Naive B cell (primary cell): ENCODE measurements around the gene GTF2IRD1. TPM values are rescaled to one million over a fixed set of nuclear protein-coding genes. Genes with fewer than 3 reads are reported as not detected.

Source experiments
- ATAC-seq, 2 donors: fragments of 150-1000 bp; cut with Tn5 transposase; 2 replicates each; pipeline ENCODE4 v1.10.0; 2021; ENCODE audit warnings: low read depth in 2 of 2, mild to moderate bottlenecking in 2 of 2, moderate library complexity in 2 of 2
- DNase-seq: peaks from one replicate; pipeline ENCODE4 v3.0.0; 2022
- H3K27ac Mint-ChIP-seq, 6 donors: one replicate each; pipeline ENCODE4 v1.8.0; 2020 to 2022; ENCODE audit warnings: mild to moderate bottlenecking in 6 of 6, mixed read lengths in 6 of 6, moderate library complexity in 5 of 6, inconsistent platforms in 2 of 6
- H3K27me3 Mint-ChIP-seq, 3 donors: one replicate each; pipeline ENCODE4 v1.8.0; 2021 to 2022; ENCODE audit warnings: mixed read lengths in 3 of 3, mild to moderate bottlenecking in 1 of 3
- H3K36me3 Mint-ChIP-seq, 2 donors: one replicate each; pipeline ENCODE4 v1.8.0; 2020 to 2022; ENCODE audit warnings: mixed read lengths in 2 of 2, inconsistent platforms in 1 of 2, mild to moderate bottlenecking in 1 of 2
- H3K4me1 Mint-ChIP-seq, 3 donors: one replicate each; pipeline ENCODE4 v1.8.0; 2020 to 2022; ENCODE audit warnings: mixed read lengths in 3 of 3, inconsistent platforms in 1 of 3, mild to moderate bottlenecking in 1 of 3, moderate library complexity in 1 of 3
- H3K4me3 Mint-ChIP-seq, 8 donors: one replicate each; pipeline ENCODE4 v1.8.0; 2020 to 2022; ENCODE audit warnings: mild to moderate bottlenecking in 8 of 8, mixed read lengths in 8 of 8, moderate library complexity in 8 of 8, inconsistent platforms in 2 of 8
- H3K9me3 Mint-ChIP-seq, 7 donors: one replicate each; pipeline ENCODE4 v1.8.0; 2020 to 2022; ENCODE audit warnings: mixed read lengths in 7 of 7, mild to moderate bottlenecking in 5 of 7, inconsistent platforms in 2 of 7, moderate library complexity in 1 of 7
- polyA plus RNA-seq, 6 donors: library from polyadenylated mRNA; unstranded; fragments of 300-500 nt; fragmentation: Illumina TruSeq; gene quantifications; one replicate each; pipeline ENCODE4 v1.2.3, GENCODE V29; 2021; ENCODE audit warnings: low read depth in 6 of 6

The GTF2IRD1 gene
- polyA plus RNA-seq, 6 donors from 2014 or later: 0.29 TPM; not detected in 5

- DNase-seq: no peak
- ATAC-seq: no peak
- Mint-ChIP-seq H3K9me3 (no peaks in the 10 kb centered on the region), H3K4me1 (peaks cover 8 to 14% (median 12%) of the 10 kb centered on the region in 3 donors), H3K27me3 (peaks cover 0 to 10% (median 0%) of the 10 kb centered on the region in 3 donors), H3K27ac (peak overlapping the region in 2 of 6 donors; percentile 7 to 58), H3K4me3 (peak overlapping the region in 1 of 8 donors; percentile 47), H3K36me3 (no peaks in the 10 kb centered on the region)
These were observed 11.5 kb downstream of the GTF2IRD1 start for GRCh38 chr7:74464931-74465886.

- H3K27ac Mint-ChIP-seq: peak overlapping the region in 2 of 6 donors; percentile 15 to 60
These were observed 12.6 kb downstream of the GTF2IRD1 start for GRCh38 chr7:74466196-74466813.

DNA sequence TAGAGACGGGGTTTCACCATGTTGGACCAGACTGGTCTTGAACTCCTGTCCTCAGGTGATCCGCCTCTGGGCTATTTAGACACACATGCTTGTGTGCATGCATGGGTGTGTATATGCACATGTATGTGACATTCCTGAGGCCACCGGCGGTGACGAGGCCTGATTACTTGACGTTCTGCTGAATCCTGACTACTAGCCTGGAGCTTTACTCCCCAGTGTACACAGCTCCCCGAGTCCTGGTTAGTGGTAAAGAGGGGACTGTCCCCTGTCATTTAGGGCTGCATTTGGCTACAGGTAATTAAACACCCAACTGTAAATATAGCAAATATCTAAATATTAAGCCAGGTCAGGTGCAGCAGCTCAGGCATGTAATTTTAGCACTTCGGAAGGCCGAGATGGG lies 14.2 kb downstream of the GTF2IRD1 start:
- H3K4me1 Mint-ChIP-seq: peaks cover 6 to 10% (median 8%) of the 10 kb centered on the region in 3 donors
- no peaks in the 10 kb centered on the region for H3K36me3 Mint-ChIP-seq
- peaks cover 0 to 5% (median 0%) of the 10 kb centered on the region in 3 donors for H3K27me3 Mint-ChIP-seq
- H3K27ac Mint-ChIP-seq: peak overlapping the region in 1 of 6 donors; percentile 16
- ATAC-seq (no peak), DNase-seq (no peak)
- no peaks in the 10 kb centered on the region for H3K9me3 Mint-ChIP-seq
- H3K4me3 Mint-ChIP-seq: no peak overlapping the region

More at GRCh38 chr7:74466196-74466813, 12.6 kb downstream of the GTF2IRD1 start:
- peaks cover 8 to 14% (median 12%) of the 10 kb centered on the region in 3 donors for H3K4me1 Mint-ChIP-seq
- H3K27me3 Mint-ChIP-seq: peaks cover 0 to 10% (median 0%) of the 10 kb centered on the region in 3 donors
- H3K4me3 Mint-ChIP-seq: peak overlapping the region in 1 of 8 donors; percentile 21
- no peaks in the 10 kb centered on the region for H3K36me3 Mint-ChIP-seq
- DNase-seq: no peak
- no peak for ATAC-seq
- H3K9me3 Mint-ChIP-seq: no peaks in the 10 kb centered on the region

DNA sequence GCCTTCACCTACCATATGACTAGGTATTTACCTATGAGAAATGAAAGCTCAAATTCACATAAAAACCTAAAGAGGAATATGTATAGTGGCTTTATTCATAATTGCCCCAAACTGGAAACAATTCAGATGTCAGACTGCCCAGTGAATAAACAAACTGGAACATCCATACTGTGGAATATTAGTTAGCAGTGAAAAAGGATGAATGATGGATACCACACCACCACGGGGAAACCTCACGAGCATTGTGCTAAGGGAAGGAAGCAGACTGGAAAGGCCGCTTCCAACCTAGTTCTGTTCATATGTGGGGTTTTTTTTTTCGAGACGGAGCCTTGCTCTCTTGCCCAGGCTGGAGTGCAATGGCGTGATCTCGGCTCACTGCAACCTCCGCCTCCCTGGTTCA lies 16.8 kb downstream of the GTF2IRD1 start:
- Mint-ChIP-seq H3K4me1 (peaks cover 0 to 4% (median 3%) of the 10 kb centered on the region in 3 donors), H3K9me3 (no peaks in the 10 kb centered on the region), H3K27me3 (no peaks in the 10 kb centered on the region), H3K27ac (no peak overlapping the region), H3K4me3 (no peak overlapping the region), H3K36me3 (no peaks in the 10 kb centered on the region)
- DNase-seq (no peak), ATAC-seq (no peak)

DNA sequence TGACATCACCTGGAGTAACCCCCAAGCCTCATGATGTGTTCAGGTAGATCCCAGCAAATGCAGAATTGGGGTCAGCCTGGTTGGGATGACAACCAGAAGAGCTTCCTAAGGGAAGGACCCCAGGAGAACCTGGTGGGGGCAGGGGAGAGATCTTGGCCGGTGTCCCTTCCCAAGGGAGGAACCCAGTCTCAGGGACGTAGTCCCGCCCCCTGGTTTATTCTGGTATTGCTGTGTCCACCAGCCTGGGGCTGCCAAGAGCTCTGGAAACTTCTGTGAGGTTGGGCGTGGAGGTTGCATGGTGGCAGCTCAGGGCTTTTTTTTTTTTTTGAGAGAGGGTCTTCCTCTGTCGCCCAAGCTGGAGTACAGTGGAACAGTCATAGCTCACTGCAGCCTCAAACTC lies 19.4 kb downstream of the GTF2IRD1 start:
- peaks cover 3 to 5% (median 4%) of the 10 kb centered on the region in 3 donors for H3K4me1 Mint-ChIP-seq
- no peaks in the 10 kb centered on the region for H3K9me3 Mint-ChIP-seq
- no peaks in the 10 kb centered on the region for H3K36me3 Mint-ChIP-seq
- ATAC-seq: no peak
- no peak overlapping the region for H3K27ac Mint-ChIP-seq
- no peak for DNase-seq
- peaks cover 0 to 3% (median 0%) of the 10 kb centered on the region in 3 donors for H3K27me3 Mint-ChIP-seq
- peak overlapping the region in 1 of 8 donors; percentile 50 for H3K4me3 Mint-ChIP-seq

DNA sequence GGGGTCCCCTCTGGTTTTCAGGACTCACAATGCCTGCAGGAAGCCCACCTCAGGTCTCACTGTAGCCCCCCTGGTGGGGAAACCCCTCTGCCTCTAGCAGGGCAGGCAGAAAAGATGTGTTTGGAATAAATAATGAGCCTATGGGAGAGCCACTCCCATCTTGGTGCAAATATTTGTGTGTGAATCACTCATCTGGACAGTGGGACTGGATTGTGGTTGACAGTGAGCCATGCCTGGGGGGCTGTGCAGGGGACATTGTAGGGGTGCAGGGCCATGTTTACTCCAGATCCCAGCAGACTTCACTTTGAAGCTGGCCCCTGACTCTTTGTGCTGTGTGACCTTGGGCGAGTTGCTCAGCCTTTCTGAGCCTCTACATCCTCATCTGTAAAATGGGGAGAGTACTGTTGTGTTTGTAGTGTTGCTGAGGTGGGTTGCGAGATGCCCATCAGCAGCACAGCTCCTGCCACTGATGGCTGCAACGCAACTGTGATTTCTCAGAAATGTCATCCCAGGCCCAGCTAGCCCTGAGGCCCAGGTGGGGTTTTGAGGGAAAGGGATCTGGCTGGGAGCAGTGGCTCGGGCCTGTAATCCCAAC lies 20.7 kb downstream of the GTF2IRD1 start:
- H3K27me3 Mint-ChIP-seq: peaks cover 0 to 4% (median 0%) of the 10 kb centered on the region in 3 donors
- H3K36me3 Mint-ChIP-seq: no peaks in the 10 kb centered on the region
- H3K27ac Mint-ChIP-seq: no peak overlapping the region
- ATAC-seq (no peak), DNase-seq (no peak)
- H3K9me3 Mint-ChIP-seq: no peaks in the 10 kb centered on the region
- H3K4me1 Mint-ChIP-seq: peaks cover 8 to 14% (median 11%) of the 10 kb centered on the region in 3 donors
- H3K4me3 Mint-ChIP-seq: no peak overlapping the region

DNA sequence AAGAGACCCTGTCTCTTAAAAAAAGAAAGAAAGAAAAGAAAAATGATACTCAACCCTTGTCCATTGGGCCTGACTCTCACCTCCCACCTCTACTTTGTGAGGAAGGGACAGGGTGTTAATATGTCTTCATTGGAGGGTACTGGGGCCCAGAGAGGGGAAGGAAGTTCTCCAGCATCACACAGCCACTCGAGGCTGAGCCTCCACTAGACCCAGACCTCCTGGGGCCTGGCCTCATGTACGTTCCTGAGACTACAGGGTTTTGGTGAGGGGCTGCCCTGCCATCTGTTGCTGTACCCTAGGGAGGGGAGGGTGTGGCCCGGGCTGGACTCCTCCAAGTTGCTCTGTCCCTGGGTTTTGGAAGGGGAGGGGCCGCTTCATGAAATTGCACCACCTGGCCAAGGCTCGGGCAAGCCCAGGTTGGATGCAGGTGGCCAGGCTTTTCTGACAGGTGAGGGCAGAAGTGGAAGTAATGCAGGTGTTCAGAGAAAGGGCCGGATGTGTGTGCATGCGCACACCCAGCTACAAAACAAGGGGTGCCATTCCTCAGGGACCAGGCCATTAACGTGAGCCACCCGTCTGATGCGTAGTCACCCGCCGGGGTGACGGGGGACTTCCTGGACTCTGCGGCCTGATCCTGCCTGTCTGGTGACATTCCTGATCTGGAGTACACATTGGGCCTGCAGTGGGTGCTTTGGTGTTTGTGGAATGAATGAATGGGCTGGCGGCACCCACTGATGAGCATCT lies 21.7 kb downstream of the GTF2IRD1 start:
- DNase-seq (no peak), ATAC-seq (peak; percentile 37 to 64)
- peaks cover 0 to 11% (median 0%) of the 10 kb centered on the region in 3 donors for H3K27me3 Mint-ChIP-seq
- H3K27ac Mint-ChIP-seq: peak overlapping the region in 3 of 6 donors; percentile 37 to 82 (median 47)
- H3K36me3 Mint-ChIP-seq: no peaks in the 10 kb centered on the region
- peaks cover 12 to 24% (median 22%) of the 10 kb centered on the region in 3 donors for H3K4me1 Mint-ChIP-seq
- no peaks in the 10 kb centered on the region for H3K9me3 Mint-ChIP-seq
- peak overlapping the region in 1 of 8 donors; percentile 44 for H3K4me3 Mint-ChIP-seq

- DNase-seq: no peak
These were observed 22.3 kb downstream of the GTF2IRD1 start for GRCh38 chr7:74475987-74476350.

DNA sequence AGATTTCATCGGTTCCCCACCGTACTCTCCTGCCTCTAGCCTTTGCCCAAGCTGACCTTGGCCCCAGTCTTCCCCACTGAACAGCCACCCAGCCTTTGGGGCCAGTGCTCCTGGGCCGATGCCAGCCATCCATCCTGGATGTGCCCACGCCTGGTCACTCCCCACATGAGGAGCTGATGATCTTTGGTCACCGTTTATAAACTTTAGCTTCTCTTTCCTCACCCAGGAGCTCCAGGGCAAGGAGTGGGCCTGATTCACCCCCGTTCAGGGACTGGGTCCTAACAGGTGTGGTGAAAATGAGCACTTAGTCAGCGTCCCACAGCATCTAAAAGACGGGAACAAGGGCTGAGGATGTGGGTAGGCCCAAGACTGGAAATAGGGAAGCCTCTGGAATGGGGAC lies 22.9 kb downstream of the GTF2IRD1 start:
- Mint-ChIP-seq H3K27ac (peak overlapping the region in 1 of 6 donors; percentile 28), H3K27me3 (peaks cover 0 to 19% (median 0%) of the 10 kb centered on the region in 3 donors), H3K4me1 (peaks cover 12 to 31% (median 29%) of the 10 kb centered on the region in 3 donors), H3K4me3 (no peak overlapping the region), H3K9me3 (no peaks in the 10 kb centered on the region), H3K36me3 (no peaks in the 10 kb centered on the region)
- DNase-seq (no peak), ATAC-seq (no peak)

More at GRCh38 chr7:74475987-74476350, 22.3 kb downstream of the GTF2IRD1 start:
- Mint-ChIP-seq H3K36me3 (no peaks in the 10 kb centered on the region), H3K4me3 (peak overlapping the region in 1 of 8 donors; percentile 44), H3K4me1 (peaks cover 12 to 26% (median 25%) of the 10 kb centered on the region in 3 donors), H3K9me3 (no peaks in the 10 kb centered on the region), H3K27ac (peak overlapping the region in 2 of 6 donors; percentile 47 to 82), H3K27me3 (peaks cover 0 to 13% (median 0%) of the 10 kb centered on the region in 3 donors)
- no peak for ATAC-seq

- peak overlapping the region in 2 of 8 donors; percentile 9 to 53 for H3K4me3 Mint-ChIP-seq
- peak overlapping the region in 1 of 6 donors; percentile 39 for H3K27ac Mint-ChIP-seq
- no peak for ATAC-seq
These were observed 25.0 kb downstream of the GTF2IRD1 start for GRCh38 chr7:74478671-74479065.

DNA sequence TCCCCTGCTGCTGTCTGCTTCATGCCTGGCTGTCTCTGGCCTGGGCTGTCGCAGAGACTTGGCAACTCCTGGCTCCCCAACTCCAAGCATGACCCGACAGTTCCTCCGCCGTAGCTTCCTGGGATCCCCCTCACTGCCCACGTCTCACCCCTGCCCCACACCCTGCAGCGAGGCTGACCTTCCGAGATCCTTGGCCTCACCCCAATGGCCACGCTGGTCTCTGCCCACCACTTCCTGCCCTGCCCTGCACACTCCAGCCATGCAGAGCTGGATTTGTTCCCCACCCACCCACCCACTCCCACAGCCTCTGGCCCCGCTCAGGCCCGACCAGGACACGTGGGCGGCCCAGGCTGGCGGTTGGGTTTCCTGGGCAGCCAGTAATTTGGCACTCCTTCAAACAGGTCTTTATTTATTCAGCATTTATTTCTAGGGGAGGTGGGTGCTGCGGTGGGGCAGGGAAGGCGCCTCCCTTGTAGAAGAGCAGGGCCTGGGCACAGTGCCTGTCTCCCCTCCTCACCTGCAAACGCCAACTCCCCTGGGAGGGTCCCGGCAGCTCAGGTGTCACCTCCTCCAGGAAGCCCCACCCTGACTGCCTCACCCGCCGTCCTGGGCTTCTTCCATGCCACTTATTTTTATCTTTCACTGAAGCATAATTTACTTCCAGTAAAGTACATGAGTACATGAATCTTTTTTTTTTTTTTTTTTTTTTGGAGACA lies 25.5 kb downstream of the GTF2IRD1 start:
- Mint-ChIP-seq H3K9me3 (no peaks in the 10 kb centered on the region), H3K4me1 (peaks cover 12 to 31% (median 29%) of the 10 kb centered on the region in 3 donors), H3K27me3 (peaks cover 6 to 29% (median 8%) of the 10 kb centered on the region in 3 donors), H3K4me3 (peak overlapping the region in 4 of 8 donors; percentile 41 to 69 (median 49)), H3K27ac (peak overlapping the region in 2 of 6 donors; percentile 39 to 76), H3K36me3 (no peaks in the 10 kb centered on the region)
- DNase-seq: no peak
- ATAC-seq: no peak

More at GRCh38 chr7:74478671-74479065, 25.0 kb downstream of the GTF2IRD1 start:
- no peak for DNase-seq
- peaks cover 12 to 31% (median 29%) of the 10 kb centered on the region in 3 donors for H3K4me1 Mint-ChIP-seq
- peaks cover 6 to 29% (median 8%) of the 10 kb centered on the region in 3 donors for H3K27me3 Mint-ChIP-seq
- no peaks in the 10 kb centered on the region for H3K9me3 Mint-ChIP-seq
- no peaks in the 10 kb centered on the region for H3K36me3 Mint-ChIP-seq
